Esophagus muscularis mucosa (tissue), 4 donors: Measurements from ENCODE around the gene UBR3. TPM values are rescaled to one million over a fixed set of nuclear protein-coding genes. Genes with fewer than 3 reads are reported as not detected.
"Not testable (repeated sequence)": the region's sequence is repeated elsewhere in the genome, so short reads cannot be mapped to it uniquely, and the experiment has no call there.

Experiments
- DNase-seq: peaks from one replicate; pipeline ENCODE4 v3.0.0-alpha.2; 2017; ENCODE audit errors: extremely low spot score
- H3K27ac ChIP-seq, 4 donors: fragments of 200-600 bp; sonication (generic); replicated peaks in 1 of 4; 1 replicate in 3 of 4; 2 replicates in 1 of 4; pipeline ENCODE4 v1.5.1; 2016 to 2019; ENCODE audit warnings: mild to moderate bottlenecking in 1 of 4
- H3K27me3 ChIP-seq, 4 donors: fragments of 200-600 bp; sonication (generic); one replicate each; pipeline versions ENCODE4 v1.5.1 to v1.6.0; 2016 to 2019
- H3K36me3 ChIP-seq, 4 donors: fragments of 200-600 bp; sonication (generic); one replicate each; pipeline ENCODE4 v1.5.1; 2016 to 2019
- H3K4me1 ChIP-seq, 4 donors: fragments of 200-600 bp; sonication (generic); one replicate each; pipeline ENCODE4 v1.5.1; 2016 to 2019
- H3K4me3 ChIP-seq, 4 donors: fragments of 200-600 bp; sonication (generic); 1 replicate in 2 of 4; 2 replicates in 2 of 4; pipeline ENCODE4 v1.5.1; 2016 to 2019; ENCODE audit warnings: mild to moderate bottlenecking in 4 of 4, moderate library complexity in 1 of 4
- H3K9me3 ChIP-seq, 4 donors: fragments of 200-600 bp; sonication (generic); 1 replicate in 3 of 4; 2 replicates in 1 of 4; pipeline ENCODE4 v1.5.1; 2016 to 2019
- EP300 ChIP-seq: sonication (generic); formaldehyde crosslinking; IDR thresholded peaks from one replicate; pipeline ENCODE4 v1.6.1; 2017; ENCODE audit warnings: antibody characterized with exemption
- POLR2A ChIP-seq: fragments of 450-650 bp; IDR thresholded peaks from one replicate; pipeline ENCODE4 v1.6.1; 2017; ENCODE audit warnings: antibody characterized with exemption, moderate library complexity, mild to moderate bottlenecking, low read depth
- POLR2AphosphoS5 ChIP-seq, 2 donors: sonication (generic); formaldehyde crosslinking; IDR thresholded peaks; one replicate each; pipeline ENCODE4 v1.6.1; 2017; ENCODE audit warnings: antibody characterized with exemption in 2 of 2
- WGBS: methylation state at CpG from one replicate; pipeline ENCODE4 v1.1.5; 2018; 5-methylcytosine and 5-hydroxymethylcytosine counted together
- intact Hi-C: fragments of 100-400 bp; cut with DNase I; formaldehyde crosslinking; loops from one replicate; pipeline ENCODE4 v1.15.1; 2023
- total RNA-seq, 4 donors: library from RNA; depleted of rRNA; stranded (reverse); fragments of >200 nt; gene quantifications; one replicate each; pipeline versions ENCODE4 v1.1.0 to v1.2.1, GENCODE V29; 2016
- TF ChIP-seq, protein P1 (sequence below), 3 experiments: fragments of 200-600 bp in 2 of 3; fragments of 450-650 bp in 1 of 3; sonication (generic) in 2 of 3; IDR thresholded peaks; one replicate each; pipeline ENCODE4 v1.5.1; 2017 to 2019; ENCODE audit warnings: antibody characterized with exemption in 3 of 3, mild to moderate bottlenecking in 2 of 3, moderate library complexity in 1 of 3

Gene UBR3
- total RNA-seq, 4 donors from 2014 or later = 46.1 to 80.2 (median 58.8) TPM

DNA sequence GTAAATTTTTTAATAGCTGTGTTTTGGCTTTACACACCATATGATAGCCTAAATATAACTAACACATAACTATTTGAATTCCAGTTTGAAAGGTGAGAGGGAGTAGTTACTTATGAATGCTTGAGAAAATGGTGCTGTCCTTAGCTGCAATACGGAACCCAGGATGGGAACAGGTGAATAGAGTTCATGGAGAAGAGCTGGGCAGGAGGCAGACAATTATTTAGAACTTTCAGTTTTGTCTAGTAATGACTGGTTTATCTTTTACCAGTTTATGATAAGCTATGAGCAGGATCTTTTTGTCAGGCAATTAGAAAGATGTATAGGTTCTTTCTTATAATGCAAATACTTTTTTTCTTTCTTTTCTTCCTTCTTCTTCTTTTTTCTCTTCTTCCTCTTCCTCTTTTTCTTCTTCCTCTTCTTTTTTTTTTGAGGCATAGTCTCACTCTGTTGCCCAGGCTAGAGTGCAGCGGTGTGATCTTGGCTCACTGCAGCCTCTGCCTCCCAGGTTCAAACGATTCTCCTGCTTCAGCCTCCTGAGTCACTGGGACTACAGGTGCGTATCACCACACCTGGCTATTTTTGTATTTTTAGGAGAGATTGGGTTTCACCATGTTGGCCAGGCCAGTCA, 25.9 kb downstream of the UBR3 start:
- TF ChIP-seq, protein P1, sequence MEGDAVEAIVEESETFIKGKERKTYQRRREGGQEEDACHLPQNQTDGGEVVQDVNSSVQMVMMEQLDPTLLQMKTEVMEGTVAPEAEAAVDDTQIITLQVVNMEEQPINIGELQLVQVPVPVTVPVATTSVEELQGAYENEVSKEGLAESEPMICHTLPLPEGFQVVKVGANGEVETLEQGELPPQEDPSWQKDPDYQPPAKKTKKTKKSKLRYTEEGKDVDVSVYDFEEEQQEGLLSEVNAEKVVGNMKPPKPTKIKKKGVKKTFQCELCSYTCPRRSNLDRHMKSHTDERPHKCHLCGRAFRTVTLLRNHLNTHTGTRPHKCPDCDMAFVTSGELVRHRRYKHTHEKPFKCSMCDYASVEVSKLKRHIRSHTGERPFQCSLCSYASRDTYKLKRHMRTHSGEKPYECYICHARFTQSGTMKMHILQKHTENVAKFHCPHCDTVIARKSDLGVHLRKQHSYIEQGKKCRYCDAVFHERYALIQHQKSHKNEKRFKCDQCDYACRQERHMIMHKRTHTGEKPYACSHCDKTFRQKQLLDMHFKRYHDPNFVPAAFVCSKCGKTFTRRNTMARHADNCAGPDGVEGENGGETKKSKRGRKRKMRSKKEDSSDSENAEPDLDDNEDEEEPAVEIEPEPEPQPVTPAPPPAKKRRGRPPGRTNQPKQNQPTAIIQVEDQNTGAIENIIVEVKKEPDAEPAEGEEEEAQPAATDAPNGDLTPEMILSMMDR (IDR thresholded peaks at IDR 0.05) = no peak
- TF ChIP-seq POLR2A = no peak
- TF ChIP-seq POLR2AphosphoS5 (IDR thresholded peaks at IDR 0.05) = no peak
- TF ChIP-seq EP300 = no peak
- no peak overlapping the region for H3K27ac ChIP-seq
- whole genome bisulfite sequencing = 91% methylated on average over 4 of the region's 4 CpGs

DNA sequence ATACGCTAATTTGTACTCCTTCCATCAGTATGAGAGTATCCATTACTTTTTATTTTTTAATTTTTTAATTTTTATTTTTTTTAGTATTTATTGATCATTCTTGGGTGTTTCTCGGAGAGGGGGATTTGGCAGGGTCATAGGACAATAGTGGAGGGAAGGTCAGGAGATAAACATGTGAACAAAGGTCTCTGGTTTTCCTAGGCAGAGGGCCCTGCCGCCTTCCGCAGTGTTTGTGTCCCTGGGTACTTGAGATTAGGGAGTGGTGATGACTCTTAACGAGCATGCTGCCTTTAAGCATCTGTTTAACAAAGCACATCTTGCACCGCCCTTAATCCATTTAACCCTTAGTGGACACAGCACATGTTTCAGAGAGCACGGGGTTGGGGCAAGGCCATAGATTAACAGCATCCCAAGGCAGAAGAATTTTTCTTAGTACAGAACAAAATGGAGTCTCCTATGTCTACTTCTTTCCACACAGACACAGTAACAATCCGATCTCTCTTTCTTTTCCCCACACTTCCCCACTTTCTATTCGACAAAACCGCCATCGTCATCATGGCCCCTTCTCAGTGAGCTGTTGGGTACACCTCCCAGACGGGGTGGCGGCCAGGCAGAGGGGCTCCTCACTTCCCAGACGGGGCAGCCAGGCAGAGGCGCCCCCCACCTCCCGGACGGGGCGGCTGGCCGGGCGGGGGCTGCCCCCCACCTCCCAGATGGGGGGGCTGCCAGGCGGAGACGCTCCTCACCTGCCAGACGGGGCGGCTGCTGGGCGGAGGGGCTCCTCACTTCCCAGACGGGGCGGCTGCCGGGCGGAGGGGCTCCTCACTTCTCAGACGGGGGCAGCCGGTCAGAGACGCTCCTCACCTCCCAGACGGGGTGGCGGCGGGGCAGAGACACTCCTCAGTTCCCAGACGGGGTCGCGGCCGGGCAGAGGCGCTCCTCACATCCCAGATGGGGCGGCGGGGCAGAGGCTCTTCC, 28.3 kb downstream of the UBR3 start:
- H3K27me3 ChIP-seq, DNase-seq, intact Hi-C loops, H3K27ac ChIP-seq, H3K36me3 ChIP-seq, H3K4me1 ChIP-seq, H3K4me3 ChIP-seq, H3K9me3 ChIP-seq: not testable (repeated sequence)
- 97% methylated on average over 16 of the region's 42 CpGs for WGBS

More for the DNA sequence above, 25.9 kb downstream of the UBR3 start:
- H3K27me3 ChIP-seq = no peaks in the 10 kb centered on the region
- intact Hi-C loops = no loop called here
- H3K4me1 ChIP-seq = peaks cover 4 to 24% (median 16%) of the 10 kb centered on the region in 4 donors
- no peaks in the 10 kb centered on the region for H3K36me3 ChIP-seq
- no peaks in the 10 kb centered on the region for H3K9me3 ChIP-seq
- H3K4me3 ChIP-seq = no peak overlapping the region
- DNase-seq = no peak

DNA sequence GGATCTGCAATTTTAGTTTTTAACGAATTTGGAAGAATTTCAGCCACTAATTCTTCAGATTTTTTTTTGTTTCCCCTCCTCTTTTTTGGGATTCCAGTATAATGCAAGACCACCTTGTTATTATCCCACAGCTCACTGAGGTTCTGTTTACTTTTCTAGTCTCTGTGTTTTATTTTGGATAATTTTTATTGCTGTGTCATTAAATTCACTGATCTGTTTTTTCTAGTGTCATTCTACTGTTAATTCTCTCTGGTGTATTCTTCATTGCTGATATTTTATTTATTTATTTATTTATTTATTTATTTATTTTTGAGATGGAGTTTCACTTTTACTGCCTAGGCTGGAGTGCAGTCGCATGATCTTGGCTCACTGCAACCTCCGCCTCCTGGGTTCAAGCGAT, 32.2 kb downstream of the UBR3 start:
- Histone ChIP-seq H3K36me3 (no peaks in the 10 kb centered on the region), H3K4me1 (peaks cover 6 to 17% (median 13%) of the 10 kb centered on the region in 4 donors), H3K27ac (no peak overlapping the region), H3K4me3 (no peak overlapping the region), H3K9me3 (no peaks in the 10 kb centered on the region), H3K27me3 (no peaks in the 10 kb centered on the region)
- no peak for DNase-seq
- 97% methylated on average over 4 of the region's 4 CpGs for WGBS
- TF ChIP-seq EP300 (no peak), POLR2A (no peak), POLR2AphosphoS5 (IDR thresholded peaks at IDR 0.05) (no peak)
- TF ChIP-seq, protein P1 (IDR thresholded peaks at IDR 0.05) = no peak
- intact Hi-C loops = no loop called here

DNA sequence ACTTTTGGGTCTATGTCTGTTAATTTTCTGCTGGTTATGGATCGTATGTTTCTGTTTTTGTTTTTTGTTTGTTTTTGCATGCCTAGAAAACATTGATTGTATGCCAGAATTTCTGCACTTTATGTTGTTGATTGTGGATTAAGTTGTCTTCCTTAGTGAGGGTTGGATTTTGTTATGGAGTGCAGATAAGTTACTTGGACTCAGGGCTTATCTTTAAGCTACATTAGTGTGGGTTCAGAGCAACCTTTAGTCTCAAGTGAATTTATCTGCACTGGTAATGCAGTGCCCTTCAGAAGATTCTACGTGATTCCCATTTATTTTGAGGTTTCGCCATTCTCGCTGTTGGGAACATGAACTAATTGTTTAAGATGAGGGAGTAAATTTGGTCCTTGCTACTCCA, 32.9 kb downstream of the UBR3 start:
- intact Hi-C loops = no loop called here
- H3K4me1 ChIP-seq = peaks cover 6 to 21% (median 14%) of the 10 kb centered on the region in 4 donors
- no peak overlapping the region for H3K4me3 ChIP-seq
- H3K9me3 ChIP-seq = no peaks in the 10 kb centered on the region
- H3K36me3 ChIP-seq = no peaks in the 10 kb centered on the region
- WGBS = 95% methylated on average over 4 of the region's 4 CpGs
- TF ChIP-seq POLR2A (no peak), EP300 (no peak), POLR2AphosphoS5 (IDR thresholded peaks at IDR 0.05) (no peak)
- TF ChIP-seq, protein P1 (IDR thresholded peaks at IDR 0.05) = no peak
- no peak overlapping the region for H3K27ac ChIP-seq
- no peak for DNase-seq
- no peaks in the 10 kb centered on the region for H3K27me3 ChIP-seq

DNA sequence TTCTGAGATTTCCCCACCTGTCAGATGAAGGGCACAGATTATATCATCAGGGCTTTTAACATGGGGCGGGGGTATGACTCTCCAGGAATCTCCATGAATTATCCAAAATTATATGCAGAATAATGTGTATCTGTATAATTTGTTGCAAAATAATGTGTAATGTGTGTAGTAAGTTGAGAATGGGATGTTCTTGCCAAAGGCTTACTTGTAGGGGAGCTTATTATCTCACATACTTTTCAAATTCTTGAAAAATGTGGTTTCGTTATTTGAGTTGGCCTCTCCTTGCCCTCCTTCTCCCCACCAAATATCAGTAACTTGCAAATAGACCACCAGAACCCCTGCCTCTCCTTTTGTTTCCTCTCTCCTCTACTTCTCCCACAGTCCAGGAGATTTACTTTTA, 35.6 kb downstream of the UBR3 start:
- Histone ChIP-seq H3K4me3 (no peak overlapping the region), H3K27me3 (no peaks in the 10 kb centered on the region), H3K27ac (no peak overlapping the region), H3K9me3 (no peaks in the 10 kb centered on the region), H3K4me1 (peaks cover 6 to 29% (median 17%) of the 10 kb centered on the region in 4 donors), H3K36me3 (no peaks in the 10 kb centered on the region)
- no peak for DNase-seq
- WGBS = 84% methylated on average over 2 of the region's 2 CpGs
- intact Hi-C loops = no loop called here
- TF ChIP-seq EP300 (no peak), POLR2A (no peak), POLR2AphosphoS5 (IDR thresholded peaks at IDR 0.05) (no peak)
- TF ChIP-seq, protein P1 (IDR thresholded peaks at IDR 0.05) = no peak
